GM12891 (cell line): ENCODE data around the gene CAPS.
"Not testable (repeated sequence)": the region's sequence is repeated elsewhere in the genome, so short reads cannot be mapped to it uniquely, and the experiment has no call there.

Experiments used
- POLR2A ChIP-seq: IDR thresholded peaks from 2 replicates; pipeline ENCODE4 v1.6.1; 2011; ENCODE audit warnings: low read depth, low read length, control low read depth
- POLR2AphosphoS5 ChIP-seq: IDR thresholded peaks from 2 replicates; pipeline ENCODE4 v1.6.1; 2011; ENCODE audit warnings: low read depth, low read length, control low read depth
- POU2F2 ChIP-seq: IDR thresholded peaks from 2 replicates; pipeline ENCODE4 v1.6.1; 2011; ENCODE audit warnings: low read depth, mild to moderate bottlenecking, control low read depth, low read length, moderate library complexity

DNA sequence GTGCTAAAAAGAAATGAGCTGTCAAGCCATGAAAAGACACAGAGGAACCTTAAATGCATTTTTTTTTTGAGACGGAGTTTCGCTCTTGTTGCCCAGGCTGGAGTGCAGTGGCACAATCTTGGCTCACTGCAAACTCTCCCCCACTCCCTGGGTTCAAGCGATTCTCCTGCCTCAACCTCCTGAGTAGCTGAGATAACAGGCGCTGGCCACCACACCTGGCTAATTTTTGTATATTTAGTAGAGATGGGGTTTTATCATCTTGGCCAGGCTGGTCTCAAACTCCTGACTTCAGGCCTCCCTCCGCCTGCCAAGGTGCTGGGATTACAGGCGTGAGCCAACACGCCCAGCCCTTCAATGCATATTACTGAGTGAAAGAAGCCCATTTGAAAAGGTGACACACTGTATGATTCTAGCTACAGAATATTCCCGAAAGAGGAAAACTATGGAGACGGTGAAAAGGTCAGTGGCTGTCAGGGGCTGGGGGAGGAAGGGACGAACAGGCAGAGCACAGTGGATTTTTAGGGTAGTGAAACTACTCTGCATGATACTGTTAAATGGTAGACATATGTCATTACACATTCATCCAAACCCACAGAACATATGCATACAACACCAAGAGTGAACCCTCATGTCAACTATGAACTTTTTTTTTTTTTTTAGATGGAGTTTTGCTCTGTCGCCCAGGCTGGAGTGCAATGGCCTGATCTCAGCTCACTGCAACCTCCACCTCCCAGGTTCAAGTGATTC lies 29.8 kb upstream of the CAPS start:
- TF ChIP-seq POLR2AphosphoS5, POLR2A, POU2F2: not testable (repeated sequence)
